Activated T-cell treated with anti-CD3 and anti-CD28 coated beads, Interleukin-2, amount 50 U/mL, for 4 hours (primary cell): Measurements from ENCODE around the gene ASPHD2. TPM values are rescaled to one million over a fixed set of nuclear protein-coding genes. Genes with fewer than 3 reads are reported as not detected.

Source experiments
- ATAC-seq, 2 donors: fragments of 200-7000 bp; cut with Tn5 transposase; one replicate each; pipeline ENCODE4 v1.10.0; 2021
- DNase-seq: peaks from one replicate; pipeline ENCODE4 v3.0.0-alpha.2; 2020
- H3K27me3 Mint-ChIP-seq: one replicate; pipeline ENCODE4 v1.8.0; 2021; ENCODE audit warnings: low read depth, mixed read lengths
- H3K36me3 Mint-ChIP-seq: one replicate; pipeline ENCODE4 v1.8.0; 2022; ENCODE audit warnings: mixed read lengths; ENCODE audit not compliant: insufficient read depth
- H3K4me1 Mint-ChIP-seq: one replicate; pipeline ENCODE4 v1.8.0; 2021; ENCODE audit warnings: low read depth, mixed read lengths
- H3K4me3 Mint-ChIP-seq: one replicate; pipeline ENCODE4 v1.8.0; 2021; ENCODE audit warnings: mild to moderate bottlenecking, moderate library complexity, mixed read lengths
- H3K9me3 Mint-ChIP-seq: one replicate; pipeline ENCODE4 v1.8.0; 2021; ENCODE audit warnings: mixed read lengths
- total RNA-seq, 3 donors: library from RNA; stranded (reverse); gene quantifications; one replicate each; pipeline ENCODE4 v1.2.1, GENCODE V29; 2021

Gene ASPHD2
- total RNA-seq, 3 donors from 2014 or later: 8.2 to 10.4 (median 8.9) TPM

DNA sequence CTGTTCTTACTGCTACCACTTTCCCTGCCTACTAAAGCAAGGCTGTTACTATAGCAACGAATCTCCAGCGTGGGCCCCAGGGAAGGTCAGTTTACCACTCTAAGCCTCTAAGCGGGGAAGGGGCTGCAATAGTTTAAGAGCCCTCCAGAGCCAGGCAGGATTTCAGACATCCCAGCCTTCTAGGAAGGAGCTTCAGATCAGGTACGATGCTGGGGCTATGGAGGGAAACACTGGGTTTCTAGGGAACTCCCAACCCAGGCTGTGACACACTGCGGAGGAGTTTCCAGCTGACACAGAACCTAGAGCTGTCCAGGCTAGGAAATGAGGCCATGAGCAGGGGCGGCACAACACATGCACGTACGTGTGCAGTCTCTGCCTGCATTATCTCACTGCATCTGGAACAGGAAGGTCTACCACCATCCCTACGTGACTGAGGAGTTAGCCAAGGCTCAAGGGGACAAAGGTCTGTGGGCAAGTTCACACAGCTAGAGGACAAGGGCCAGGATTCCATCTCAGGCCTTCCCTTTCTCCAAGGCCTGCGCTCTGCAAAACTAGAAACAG is 34.1 kb downstream of the ASPHD2 start:
- Mint-ChIP-seq H3K9me3 (no peaks in the 10 kb centered on the region), H3K4me3 (no peak overlapping the region), H3K27me3 (no peaks in the 10 kb centered on the region), H3K4me1 (no peaks in the 10 kb centered on the region), H3K36me3 (peaks cover 44% of the 10 kb centered on the region)
- ATAC-seq (no peak), DNase-seq (no peak)

DNA sequence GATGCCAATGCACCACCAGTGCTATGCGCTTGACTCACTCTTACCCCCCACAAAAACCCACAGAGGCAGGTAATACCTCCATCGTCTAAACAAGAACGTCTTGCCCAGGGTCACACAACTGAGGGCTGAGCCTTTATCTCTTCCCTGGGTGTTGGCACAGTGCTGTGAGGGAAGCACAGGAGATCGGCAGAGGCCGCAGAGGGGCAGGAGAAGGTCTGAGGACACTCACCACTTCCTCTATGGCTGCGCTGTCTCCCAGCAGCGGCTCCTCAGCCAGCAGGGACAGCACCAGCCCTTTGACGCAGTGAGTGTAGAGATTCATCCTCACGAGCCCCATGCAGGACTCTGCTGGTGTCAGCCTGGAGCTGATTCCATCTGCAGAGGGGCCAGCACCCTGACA is 34.6 kb downstream of the ASPHD2 start:
- DNase-seq (no peak), ATAC-seq (no peak)
- Mint-ChIP-seq H3K4me1 (no peaks in the 10 kb centered on the region), H3K4me3 (no peak overlapping the region), H3K36me3 (peaks cover 45% of the 10 kb centered on the region), H3K9me3 (no peaks in the 10 kb centered on the region), H3K27me3 (no peaks in the 10 kb centered on the region)

DNA sequence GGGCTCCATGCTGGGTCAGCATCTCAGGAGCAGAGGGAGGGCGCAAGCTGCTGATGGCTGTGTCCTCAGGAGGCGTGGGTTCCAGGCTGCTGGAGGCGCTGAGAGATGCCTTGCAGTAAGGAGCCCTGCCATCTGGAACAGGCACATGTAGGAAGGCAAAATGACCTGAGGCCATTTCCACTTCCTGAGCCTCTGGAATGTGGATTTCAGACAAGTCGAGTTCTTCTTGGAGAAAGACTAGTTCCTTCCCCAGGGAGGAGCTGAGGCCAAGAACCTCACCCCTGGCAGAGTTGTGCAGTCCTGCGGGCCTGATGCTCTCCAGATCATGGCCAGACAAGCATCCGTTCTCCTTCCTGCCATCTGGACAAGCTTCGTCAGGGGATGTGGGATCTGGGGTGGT is 35.3 kb downstream of the ASPHD2 start:
- no peak for ATAC-seq
- H3K4me3 Mint-ChIP-seq: no peak overlapping the region

DNA sequence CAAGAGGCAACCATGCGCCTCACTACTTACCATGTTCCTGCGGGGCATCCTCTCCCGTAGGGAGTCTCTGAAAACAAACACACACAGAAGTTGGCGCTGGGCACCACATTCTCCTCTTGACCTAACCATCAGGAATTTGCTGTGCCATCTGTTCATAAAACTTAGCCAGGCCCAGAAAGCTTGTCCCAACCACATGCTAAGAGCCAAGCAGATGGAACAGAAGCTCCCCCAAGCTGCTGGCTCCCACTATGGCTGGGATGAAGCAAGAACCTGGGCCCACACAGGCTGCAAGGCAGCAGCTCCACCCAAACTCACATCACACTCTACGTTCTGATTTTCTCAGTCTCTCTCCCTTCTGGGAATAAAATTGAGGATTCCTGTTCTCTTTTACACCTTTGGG is 37.1 kb downstream of the ASPHD2 start:
- Mint-ChIP-seq H3K4me1 (no peaks in the 10 kb centered on the region), H3K36me3 (peaks cover 52% of the 10 kb centered on the region), H3K4me3 (no peak overlapping the region), H3K9me3 (no peaks in the 10 kb centered on the region), H3K27me3 (no peaks in the 10 kb centered on the region)
- no peak for ATAC-seq
- no peak for DNase-seq

More for the DNA sequence above, 35.3 kb downstream of the ASPHD2 start:
- DNase-seq: no peak
- H3K9me3 Mint-ChIP-seq: no peaks in the 10 kb centered on the region
- H3K4me1 Mint-ChIP-seq: no peaks in the 10 kb centered on the region
- H3K36me3 Mint-ChIP-seq: peaks cover 51% of the 10 kb centered on the region
- no peaks in the 10 kb centered on the region for H3K27me3 Mint-ChIP-seq

DNA sequence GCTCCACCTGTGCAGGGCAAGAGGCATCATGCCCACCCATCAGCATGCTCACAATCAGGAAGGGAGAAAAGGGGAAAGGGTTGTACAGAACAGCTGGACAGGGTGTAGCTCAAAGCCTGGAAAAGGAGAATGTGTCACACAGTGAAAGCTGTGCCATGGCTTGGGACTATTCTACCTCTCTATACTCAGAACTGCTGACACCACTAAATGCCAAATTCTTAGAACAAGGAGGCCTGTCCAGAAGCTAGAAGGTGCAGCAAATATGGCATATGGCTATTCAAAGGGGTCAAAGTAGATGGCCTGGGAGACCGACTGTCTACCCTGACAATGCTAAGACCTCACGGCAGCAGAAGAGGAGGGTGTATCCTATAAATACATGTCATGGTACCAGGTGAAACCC is 41.7 kb downstream of the ASPHD2 start:
- no peak for ATAC-seq
- H3K36me3 Mint-ChIP-seq: peaks cover 48% of the 10 kb centered on the region
- H3K4me1 Mint-ChIP-seq: no peaks in the 10 kb centered on the region
- H3K9me3 Mint-ChIP-seq: no peaks in the 10 kb centered on the region
- H3K27me3 Mint-ChIP-seq: no peaks in the 10 kb centered on the region
- no peak for DNase-seq
- H3K4me3 Mint-ChIP-seq: no peak overlapping the region

DNA sequence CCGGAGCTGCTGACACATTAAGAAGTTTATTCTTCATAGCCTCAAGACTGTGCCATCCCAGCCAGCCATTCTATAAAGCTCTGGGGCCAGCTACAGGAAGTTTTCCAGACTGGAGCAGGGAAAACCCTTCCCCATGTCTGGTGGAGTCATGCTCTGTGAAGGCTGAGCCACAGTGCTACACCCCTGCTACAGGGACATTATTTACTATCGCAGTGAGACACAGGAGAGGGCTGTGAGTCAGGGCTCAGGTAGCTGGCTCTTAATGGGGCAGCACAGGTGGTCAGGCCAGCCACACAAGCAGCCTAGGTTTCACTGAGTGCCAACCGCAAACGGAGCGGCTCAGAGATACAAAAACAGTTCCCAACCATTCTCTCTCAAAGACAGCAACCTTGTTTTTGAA is 42.5 kb downstream of the ASPHD2 start:
- no peak for ATAC-seq
- H3K4me1 Mint-ChIP-seq: no peaks in the 10 kb centered on the region
- H3K27me3 Mint-ChIP-seq: no peaks in the 10 kb centered on the region
- no peak for DNase-seq
- no peaks in the 10 kb centered on the region for H3K9me3 Mint-ChIP-seq
- peaks cover 44% of the 10 kb centered on the region for H3K36me3 Mint-ChIP-seq
- H3K4me3 Mint-ChIP-seq: no peak overlapping the region

DNA sequence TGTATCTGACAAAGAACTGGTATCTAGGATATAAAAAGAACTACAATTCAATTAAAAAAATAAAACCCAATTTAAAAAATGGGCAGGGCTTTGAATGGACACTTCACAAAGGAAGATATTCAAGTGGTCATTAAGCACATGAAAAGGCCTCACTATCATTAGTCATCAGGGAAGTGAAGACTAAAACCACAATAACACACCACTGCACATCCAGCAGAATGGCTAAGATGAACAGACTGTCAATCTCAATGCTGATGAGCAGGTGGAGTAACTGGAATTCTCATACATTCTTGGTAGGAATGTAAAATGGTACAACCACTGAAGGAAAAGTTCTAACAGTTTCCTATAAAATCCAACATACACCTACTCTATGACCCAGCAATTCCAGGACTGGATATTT is 45.6 kb downstream of the ASPHD2 start:
- no peak for DNase-seq

DNA sequence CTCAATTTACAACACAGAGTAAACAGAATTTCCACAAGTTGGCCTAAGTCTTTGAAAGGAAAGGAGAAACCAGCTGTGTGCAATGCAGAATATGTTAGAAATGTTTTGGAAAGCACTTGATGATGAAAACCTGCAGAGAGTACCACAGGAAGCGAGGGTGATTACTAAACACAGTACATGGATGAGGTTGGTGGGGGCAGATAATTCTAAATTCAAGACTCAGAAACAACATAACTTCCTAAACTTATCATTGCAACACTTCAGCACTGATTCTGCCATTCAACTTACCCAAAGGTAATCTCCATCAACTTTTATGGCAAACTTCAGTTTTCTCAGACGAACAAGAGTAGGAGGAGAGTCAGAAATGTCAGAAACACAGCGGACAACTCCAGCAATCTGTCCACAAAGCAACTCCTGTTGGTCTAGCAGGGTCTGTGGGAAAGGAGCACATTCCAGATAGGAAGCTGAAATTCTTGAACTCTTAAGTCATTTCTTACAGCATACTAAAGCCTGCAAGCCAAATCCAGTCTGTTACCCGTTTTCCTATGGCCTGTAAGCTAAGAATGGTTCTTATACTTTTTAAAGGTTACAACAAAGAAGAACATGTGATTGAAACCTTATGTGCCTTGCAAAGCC is 47.8 kb downstream of the ASPHD2 start:
- no peak for ATAC-seq
- Mint-ChIP-seq H3K4me1 (peaks cover 41% of the 10 kb centered on the region), H3K4me3 (no peak overlapping the region), H3K9me3 (no peaks in the 10 kb centered on the region), H3K36me3 (peaks cover 39% of the 10 kb centered on the region), H3K27me3 (no peaks in the 10 kb centered on the region)
- DNase-seq: no peak

More for the DNA sequence above, 45.6 kb downstream of the ASPHD2 start:
- Mint-ChIP-seq H3K4me3 (no peak overlapping the region), H3K27me3 (no peaks in the 10 kb centered on the region), H3K9me3 (no peaks in the 10 kb centered on the region), H3K4me1 (peaks cover 21% of the 10 kb centered on the region), H3K36me3 (peaks cover 44% of the 10 kb centered on the region)
- no peak for ATAC-seq

DNA sequence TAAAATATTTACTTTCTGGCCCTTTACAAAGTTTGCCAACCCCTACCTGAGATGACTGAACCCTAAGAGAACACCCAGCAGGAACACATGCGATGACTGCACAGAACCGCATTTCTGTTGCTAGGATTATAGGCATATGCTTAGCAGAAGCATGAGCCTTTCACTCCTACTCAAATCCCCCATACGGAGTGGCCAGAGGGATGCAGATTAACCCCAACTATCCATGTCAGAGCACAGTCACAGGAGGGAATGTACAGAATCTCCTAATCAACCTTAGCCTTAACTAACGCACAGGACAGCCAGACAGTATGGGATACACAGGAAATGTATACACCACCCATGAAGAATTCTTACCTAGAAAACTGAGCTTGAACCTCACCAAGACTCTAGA is 48.3 kb downstream of the ASPHD2 start:
- no peaks in the 10 kb centered on the region for H3K9me3 Mint-ChIP-seq
- ATAC-seq (no peak), DNase-seq (no peak)
- peaks cover 39% of the 10 kb centered on the region for H3K36me3 Mint-ChIP-seq
- H3K4me1 Mint-ChIP-seq: peaks cover 46% of the 10 kb centered on the region
- H3K4me3 Mint-ChIP-seq: no peak overlapping the region
- H3K27me3 Mint-ChIP-seq: no peaks in the 10 kb centered on the region

DNA sequence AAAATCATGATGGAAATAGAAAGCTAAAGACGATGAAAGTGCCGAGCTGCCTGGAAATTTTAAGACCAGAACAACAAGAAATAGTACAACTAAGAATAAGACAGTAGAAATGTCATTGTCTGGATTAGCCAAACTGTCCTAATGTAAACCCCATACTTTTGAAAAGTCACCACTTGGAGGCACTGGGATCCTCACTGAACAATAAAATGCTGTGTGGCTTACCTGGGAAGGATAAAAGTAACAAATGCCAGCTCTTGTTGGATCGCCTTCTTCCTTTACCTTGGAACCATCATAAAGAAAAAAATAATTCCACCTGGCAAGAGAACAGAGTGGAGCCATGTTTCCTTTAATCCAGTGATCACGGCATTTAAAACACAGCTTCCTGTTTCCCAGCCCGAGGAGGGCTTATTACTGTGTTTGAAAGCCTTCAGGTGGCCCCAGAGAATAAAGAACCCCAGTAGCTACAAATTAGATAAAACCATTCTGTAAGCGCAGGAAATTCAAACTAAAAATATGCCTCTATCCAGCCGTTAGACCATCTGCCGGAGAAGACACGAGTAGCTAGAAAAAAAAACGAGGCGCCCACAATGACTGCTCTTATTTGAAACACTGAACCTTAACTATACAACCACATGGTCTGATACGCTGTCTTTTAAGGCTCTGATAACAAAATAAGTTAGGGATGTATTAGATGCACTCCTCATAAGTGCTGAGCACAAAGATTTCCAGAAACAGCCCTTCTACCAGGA is 50.2 kb downstream of the ASPHD2 start:
- no peak for ATAC-seq
- Mint-ChIP-seq H3K4me3 (peak overlapping the region; percentile 66), H3K9me3 (no peaks in the 10 kb centered on the region), H3K4me1 (peaks cover 57% of the 10 kb centered on the region), H3K36me3 (peaks cover 27% of the 10 kb centered on the region), H3K27me3 (no peaks in the 10 kb centered on the region)
- DNase-seq: no peak

DNA sequence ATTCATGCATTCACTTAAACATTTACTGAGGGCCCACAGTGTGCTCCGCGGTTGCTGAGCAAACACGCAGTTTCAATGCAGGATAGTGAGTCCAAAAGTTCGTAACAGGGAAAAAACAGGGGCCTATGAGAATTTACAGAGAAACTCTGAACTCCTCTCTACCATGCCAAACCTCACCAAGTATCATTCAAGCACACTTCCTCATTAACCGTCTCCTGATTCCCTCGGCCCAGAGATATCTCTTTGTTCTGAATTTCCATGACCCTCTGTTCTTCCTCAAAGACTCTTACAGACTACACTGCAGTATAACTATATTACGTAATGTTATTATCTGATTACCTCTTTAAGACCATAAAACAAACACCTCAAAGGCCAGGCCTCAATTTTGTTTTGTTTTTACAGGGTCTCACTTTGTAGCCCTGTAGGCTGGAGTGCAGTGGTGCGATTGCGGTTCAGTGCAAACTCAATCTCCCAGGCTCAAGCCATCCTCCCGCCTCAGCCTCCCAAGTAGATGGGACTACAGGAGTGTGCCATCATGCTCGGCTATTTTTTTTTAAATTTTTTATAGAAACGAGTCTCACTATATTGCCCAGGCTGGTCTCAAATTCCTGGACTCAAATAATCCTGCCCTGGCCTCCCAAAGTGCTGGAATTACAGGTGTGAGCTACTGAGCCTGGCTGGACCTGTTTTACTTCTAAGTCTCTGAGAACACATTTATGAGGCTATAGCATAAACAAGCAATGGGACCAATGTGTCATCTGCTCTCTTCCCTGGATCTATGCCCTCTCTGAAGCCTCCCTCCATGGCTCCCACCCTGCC is 50.9 kb downstream of the ASPHD2 start:
- DNase-seq (no peak), ATAC-seq (no peak)
- peaks cover 63% of the 10 kb centered on the region for H3K4me1 Mint-ChIP-seq
- no peaks in the 10 kb centered on the region for H3K9me3 Mint-ChIP-seq
- H3K36me3 Mint-ChIP-seq: peaks cover 21% of the 10 kb centered on the region
- H3K27me3 Mint-ChIP-seq: no peaks in the 10 kb centered on the region
- peak overlapping the region; percentile 66 for H3K4me3 Mint-ChIP-seq

DNA sequence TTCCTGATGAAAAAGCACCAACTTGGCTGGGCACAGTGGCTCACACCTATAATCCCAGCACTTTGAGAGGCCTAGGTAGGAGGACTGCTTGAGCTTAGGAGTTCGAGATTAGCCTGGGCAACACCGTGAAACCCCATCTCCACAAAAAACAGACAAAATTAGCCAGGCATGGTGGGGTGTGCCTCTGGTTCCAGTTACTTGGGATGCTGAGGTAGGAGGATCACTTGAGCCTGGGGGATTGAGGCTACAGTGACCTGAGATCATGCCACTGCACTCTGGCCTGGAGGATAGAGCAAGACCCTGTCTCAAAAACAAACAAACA is 51.5 kb downstream of the ASPHD2 start:
- Mint-ChIP-seq H3K9me3 (no peaks in the 10 kb centered on the region), H3K4me3 (peak overlapping the region; percentile 66), H3K4me1 (peaks cover 69% of the 10 kb centered on the region), H3K36me3 (peaks cover 20% of the 10 kb centered on the region), H3K27me3 (no peaks in the 10 kb centered on the region)
- no peak for ATAC-seq
- no peak for DNase-seq

DNA sequence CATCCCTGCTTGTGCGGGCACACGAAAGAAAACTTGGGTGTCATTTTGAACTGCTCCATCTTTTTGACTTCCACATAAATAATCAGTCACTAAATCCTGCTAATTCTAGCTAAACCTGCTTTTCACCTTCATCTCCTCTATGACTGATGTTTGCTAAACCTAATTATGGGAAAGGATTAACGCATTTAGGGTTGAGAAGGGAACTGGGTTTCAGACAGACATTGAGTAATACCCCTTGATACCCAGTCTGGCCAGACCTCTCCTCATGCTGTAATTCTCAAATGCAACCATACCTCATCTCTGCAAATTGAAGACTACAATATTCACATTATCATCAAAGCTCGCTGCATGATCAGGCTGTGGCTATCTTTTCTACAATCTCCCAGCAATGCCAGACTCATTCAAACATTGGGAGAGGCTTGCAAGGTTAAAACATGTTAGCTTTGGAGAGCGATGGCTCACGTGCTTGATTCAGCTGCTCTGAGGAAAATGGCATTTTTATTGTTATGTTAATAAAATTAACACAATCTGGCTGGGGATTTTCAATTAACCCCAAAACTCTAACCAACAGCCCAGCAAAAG is 52.1 kb downstream of the ASPHD2 start:
- Mint-ChIP-seq H3K27me3 (no peaks in the 10 kb centered on the region), H3K9me3 (no peaks in the 10 kb centered on the region), H3K4me1 (peaks cover 74% of the 10 kb centered on the region)

DNA sequence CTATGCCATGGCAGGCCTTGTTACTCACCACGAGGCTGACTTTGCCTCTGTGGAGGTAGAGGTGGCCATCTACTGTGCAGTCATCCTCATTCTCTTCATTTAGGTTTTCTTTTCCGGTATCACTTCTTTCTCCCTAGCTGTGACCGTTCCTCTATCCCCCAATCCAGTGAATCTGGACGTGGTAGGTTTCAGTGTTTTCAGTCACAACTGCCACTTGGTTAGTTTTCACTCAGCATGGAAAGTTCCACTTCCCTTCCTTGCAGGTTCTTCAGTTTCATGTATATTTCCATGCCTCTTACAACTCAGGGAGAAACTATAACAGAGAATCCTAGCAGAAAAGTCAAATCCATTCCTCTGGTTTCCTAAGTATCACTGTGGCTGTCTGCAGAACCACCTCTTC is 52.6 kb downstream of the ASPHD2 start:
- Mint-ChIP-seq H3K27me3 (no peaks in the 10 kb centered on the region), H3K4me3 (peak overlapping the region; percentile 45), H3K4me1 (peaks cover 74% of the 10 kb centered on the region), H3K9me3 (no peaks in the 10 kb centered on the region), H3K36me3 (peaks cover 17% of the 10 kb centered on the region)
- DNase-seq (no peak), ATAC-seq (no peak)

More for the DNA sequence above, 52.1 kb downstream of the ASPHD2 start:
- no peak for DNase-seq
- ATAC-seq: no peak
- Mint-ChIP-seq H3K36me3 (peaks cover 20% of the 10 kb centered on the region), H3K4me3 (peak overlapping the region; percentile 35)
